Smooth muscle cell of the brain vasculature (primary cell): ENCODE measurements around the gene AGO1.

Experiments used
- DNase-seq: peaks from one replicate; pipeline ENCODE4 v3.0.0-alpha.2; 2012; ENCODE audit warnings: low read depth, low spot score

Gene AGO1

GRCh38 chr1:35882945-35883634, at the start of gene AGO1:
AGO1 (plus strand) TSS chr1:35883209; CDS start chr1:35883422, 213 bp downstream.
- DNase-seq, result peak; percentile 69

GRCh38 chr1:35833395-35833794, 49.6 kb upstream of the AGO1 start:
- no peak for DNase-seq

GRCh38 chr1:35834218-35834617, 48.8 kb upstream of the AGO1 start:
- DNase-seq, result no peak

- no peak for DNase-seq
Observed at GRCh38 chr1:35835398-35835797, 47.6 kb upstream of the AGO1 start.

- DNase-seq, result no peak
Observed at GRCh38 chr1:35836734-35837133, 46.3 kb upstream of the AGO1 start.

- DNase-seq, result no peak
Observed at GRCh38 chr1:35838693-35839245, 44.2 kb upstream of the AGO1 start.

- no peak for DNase-seq
Observed at GRCh38 chr1:35844826-35845225, 38.2 kb upstream of the AGO1 start.

- DNase-seq, result no peak
Observed at GRCh38 chr1:35845766-35846165, 37.2 kb upstream of the AGO1 start.

GRCh38 chr1:35847935-35848565, 35.0 kb upstream of the AGO1 start:
- no peak for DNase-seq

GRCh38 chr1:35850051-35850450, 33.0 kb upstream of the AGO1 start:
- DNase-seq, result no peak

GRCh38 chr1:35850716-35851115, 32.3 kb upstream of the AGO1 start:
- no peak for DNase-seq

- no peak for DNase-seq
Observed at GRCh38 chr1:35851132-35851869, 31.7 kb upstream of the AGO1 start.

GRCh38 chr1:35852241-35852640, 30.8 kb upstream of the AGO1 start:
- no peak for DNase-seq

GRCh38 chr1:35854989-35855700, 27.9 kb upstream of the AGO1 start:
- DNase-seq, result no peak

GRCh38 chr1:35856964-35857363, 26.0 kb upstream of the AGO1 start:
- DNase-seq, result no peak

GRCh38 chr1:35857830-35858229, 25.2 kb upstream of the AGO1 start:
- DNase-seq, result no peak

- DNase-seq, result no peak
Observed at GRCh38 chr1:35860696-35861095, 22.3 kb upstream of the AGO1 start.

- no peak for DNase-seq
Observed at GRCh38 chr1:35863136-35863535, 19.9 kb upstream of the AGO1 start.

- no peak for DNase-seq
Observed at GRCh38 chr1:35863881-35864625, 19.0 kb upstream of the AGO1 start.

- no peak for DNase-seq
Observed at GRCh38 chr1:35864813-35865212, 18.2 kb upstream of the AGO1 start.

GRCh38 chr1:35866991-35867390, 16.0 kb upstream of the AGO1 start:
- no peak for DNase-seq
